H1 (cell line): ENCODE results near the gene PLIN4. TPM values are rescaled to one million over a fixed set of nuclear protein-coding genes. Genes with fewer than 3 reads are reported as not detected.

Experiments
- CTCF ChIA-PET: fragments of 300-600 bp; sonication (Branson Sonifier 250); formaldehyde crosslinking; loops from one replicate; lab custom pipeline; 2021; ENCODE audit not compliant: partially characterized antibody; lab: Charles Lee
- POLR2A ChIA-PET: fragments of 300-600 bp; sonication (Branson Sonifier 250); formaldehyde crosslinking; loops from one replicate; lab custom pipeline; 2021; ENCODE audit warnings: inconsistent platforms; ENCODE audit not compliant: partially characterized antibody; lab: Charles Lee
- DNase-seq, 2 experiments: peaks; one replicate each; pipeline versions ENCODE4 v3.0.0 to v3.0.0-alpha.2; 2010 to 2022; ENCODE audit warnings: low spot score in 2 of 2, low read depth in 1 of 2, mixed read lengths in 1 of 2
- FAIRE-seq: peaks from 2 replicates; lab custom pipeline; 2011; peaks lifted over from hg19 to GRCh38; lab: Jason Lieb, UNC
- H2AFZ ChIP-seq: 2 replicates; pipeline ENCODE4 v1.8.1; 2012; ENCODE audit warnings: low read length, inconsistent platforms
- H2AK5ac ChIP-seq: 2 replicates; pipeline ENCODE4 v1.6.1; 2013; ENCODE audit warnings: low read depth, low read length
- H2BK120ac ChIP-seq: replicated peaks from 2 replicates; pipeline ENCODE3; 2013; ENCODE audit warnings: low read depth, low read length, inconsistent platforms
- H2BK12ac ChIP-seq: 2 replicates; pipeline ENCODE4 v1.6.1; 2013; ENCODE audit warnings: low read depth, low read length
- H2BK15ac ChIP-seq: 2 replicates; pipeline ENCODE4 v1.6.1; 2013; ENCODE audit warnings: low read length
- H2BK20ac ChIP-seq: 2 replicates; pipeline ENCODE4 v1.6.1; 2013; ENCODE audit warnings: low read length
- H2BK5ac ChIP-seq: 2 replicates; pipeline ENCODE4 v1.6.1; 2013; ENCODE audit warnings: low read depth, low read length
- H3K14ac ChIP-seq: 2 replicates; pipeline ENCODE4 v1.6.1; 2013; ENCODE audit warnings: inconsistent platforms; ENCODE audit not compliant: insufficient read length
- H3K18ac ChIP-seq: 2 replicates; pipeline ENCODE4 v1.6.1; 2013; ENCODE audit warnings: low read length; ENCODE audit errors: extremely low read depth
- H3K23ac ChIP-seq: 2 replicates; pipeline ENCODE4 v1.6.1; 2013; ENCODE audit warnings: inconsistent platforms; ENCODE audit not compliant: insufficient read length
- H3K23me2 ChIP-seq: 2 replicates; pipeline ENCODE4 v1.6.1; 2013; ENCODE audit warnings: low read depth, low read length
- H3K27ac ChIP-seq: 2 replicates; pipeline ENCODE4 v1.6.1; 2011; ENCODE audit warnings: low read depth, low read length, inconsistent platforms
- H3K27me3 ChIP-seq, 4 experiments: replicated peaks in 1 of 4; 1 replicate in 1 of 4; 2 replicates in 3 of 4; pipeline versions ENCODE4 v1.6.1 to v1.8.1; 2011 to 2013; ENCODE audit warnings: low read length in 3 of 4, mild to moderate bottlenecking in 3 of 4, inconsistent platforms in 2 of 4, mixed read lengths in 2 of 4, moderate library complexity in 1 of 4; ENCODE audit not compliant: control insufficient read depth in 3 of 4, insufficient read depth in 3 of 4; ENCODE audit errors: extremely low read depth in 1 of 4
- H3K36me3 ChIP-seq, 4 experiments: 2 replicates each; pipeline versions ENCODE4 v1.6.1 to v1.8.1; 2011 to 2013; ENCODE audit warnings: mild to moderate bottlenecking in 4 of 4, low read length in 3 of 4, moderate library complexity in 2 of 4, control low read depth in 1 of 4, inconsistent platforms in 1 of 4; ENCODE audit not compliant: insufficient read depth in 4 of 4, control insufficient read depth in 2 of 4
- H3K4ac ChIP-seq: replicated peaks from 2 replicates; pipeline ENCODE3; 2013; ENCODE audit warnings: low read length, low read depth, mixed read lengths, inconsistent platforms; ENCODE audit not compliant: insufficient read length
- H3K4me1 ChIP-seq, 4 experiments: replicated peaks in 1 of 4; 1 replicate in 1 of 4; 2 replicates in 3 of 4; pipeline versions ENCODE4 v1.6.1 to v1.8.1; 2011 to 2013; ENCODE audit warnings: low read length in 3 of 4, inconsistent platforms in 2 of 4, mixed read lengths in 1 of 4; ENCODE audit not compliant: insufficient read depth in 4 of 4, control insufficient read depth in 3 of 4
- H3K4me2 ChIP-seq, 2 experiments: 2 replicates each; pipeline versions ENCODE4 v1.6.1 to v1.8.1; 2011 to 2013; ENCODE audit warnings: low read depth in 2 of 2, low read length in 2 of 2, control low read depth in 1 of 2, inconsistent platforms in 1 of 2, mild to moderate bottlenecking in 1 of 2; ENCODE audit not compliant: insufficient read depth in 1 of 2
- H3K4me3 ChIP-seq, 4 experiments: fragments of 200-600, 300-600 bp in 1 of 4; sonication (generic), shearing (Covaris generic), sonication (Bioruptor Twin) in 1 of 4; 2 replicates each; pipeline versions ENCODE4 v1.5.1 to v1.8.1; 2011 to 2016; ENCODE audit warnings: low read length in 4 of 4, low read depth in 3 of 4, control low read depth in 2 of 4, inconsistent platforms in 2 of 4, mild to moderate bottlenecking in 2 of 4, mixed read lengths in 1 of 4, moderate library complexity in 1 of 4; ENCODE audit not compliant: insufficient read depth in 2 of 4; ENCODE audit errors: extremely low read depth in 1 of 4
- H3K56ac ChIP-seq: replicated peaks from 2 replicates; pipeline ENCODE3; 2013; ENCODE audit warnings: low read depth, mild to moderate bottlenecking, mixed read lengths, low read length, inconsistent platforms; ENCODE audit not compliant: insufficient read length
- H3K79me1 ChIP-seq: 2 replicates; pipeline ENCODE4 v1.6.1; 2013; ENCODE audit warnings: low read depth, low read length, control low read depth
- H3K79me2 ChIP-seq, 2 experiments: 2 replicates each; pipeline versions ENCODE4 v1.6.1 to v1.8.1; 2012 to 2013; ENCODE audit warnings: low read length in 2 of 2, mild to moderate bottlenecking in 2 of 2, inconsistent platforms in 1 of 2; ENCODE audit not compliant: insufficient read depth in 2 of 2, control insufficient read depth in 1 of 2
- H3K9ac ChIP-seq, 4 experiments: replicated peaks in 1 of 4; 1 replicate in 1 of 4; 2 replicates in 3 of 4; pipeline versions ENCODE4 v1.6.1 to v1.8.1; 2011 to 2013; ENCODE audit warnings: low read depth in 3 of 4, low read length in 3 of 4, control low read depth in 2 of 4, mild to moderate bottlenecking in 2 of 4, moderate library complexity in 2 of 4, inconsistent platforms in 1 of 4; ENCODE audit errors: extremely low read depth in 1 of 4
- H3K9me3 ChIP-seq, 2 experiments: 2 replicates each; pipeline versions ENCODE4 v1.6.1 to v1.8.1; 2012 to 2013; ENCODE audit warnings: mild to moderate bottlenecking in 2 of 2, moderate library complexity in 2 of 2, control low read depth in 1 of 2, inconsistent platforms in 1 of 2, low read depth in 1 of 2, low read length in 1 of 2, mixed read lengths in 1 of 2; ENCODE audit not compliant: insufficient read depth in 2 of 2
- H4K20me1 ChIP-seq, 2 experiments: replicated peaks in 1 of 2; 2 replicates each; pipeline versions ENCODE3 to v1.8.1; 2011 to 2013; ENCODE audit warnings: inconsistent platforms in 2 of 2, low read length in 2 of 2, mild to moderate bottlenecking in 1 of 2; ENCODE audit not compliant: insufficient read depth in 2 of 2, control insufficient read depth in 1 of 2
- H4K5ac ChIP-seq: 2 replicates; pipeline ENCODE4 v1.6.1; 2013; ENCODE audit warnings: low read length, low read depth, mixed read lengths, inconsistent platforms; ENCODE audit not compliant: insufficient read length
- H4K8ac ChIP-seq: 2 replicates; pipeline ENCODE4 v1.8.0; 2013; ENCODE audit warnings: mild to moderate bottlenecking, moderate library complexity, low read length, inconsistent platforms; ENCODE audit not compliant: insufficient read depth; ENCODE audit errors: extremely low read depth
- H4K91ac ChIP-seq: replicated peaks from 2 replicates; pipeline ENCODE3; 2013; ENCODE audit warnings: low read length, mixed read lengths, inconsistent platforms; ENCODE audit not compliant: insufficient read length
- BCL11A ChIP-seq, 2 experiments: IDR thresholded peaks; one replicate each; pipeline ENCODE4 v1.6.1; 2011; ENCODE audit warnings: low read depth in 2 of 2, low read length in 2 of 2, mild to moderate bottlenecking in 2 of 2
- WGBS, 2 experiments: shearing (Covaris generic) in 1 of 2; methylation state at CpG; one replicate each; pipeline versions ENCODE4 v1.1.6 to v1.1.7; 2013 to 2015; ENCODE audit warnings: low lambda C conversion rate in 2 of 2, mixed read lengths in 2 of 2, inconsistent platforms in 1 of 2, low coverage in 1 of 2, missing lambda C conversion rate in 1 of 2; ENCODE audit not compliant: insufficient replicate concordance in 2 of 2, insufficient coverage in 1 of 2, insufficient read length in 1 of 2; ENCODE audit errors: extremely low coverage in 1 of 2, missing lambda C conversion rate in 1 of 2; 5-methylcytosine and 5-hydroxymethylcytosine counted together
- polyA plus RNA-seq, 7 experiments: library from polyadenylated mRNA; depleted of rRNA in 3 of 7; stranded (reverse) in 5 of 7; unstranded in 2 of 7; fragments of >200 nt in 5 of 7; fragments of 200-250 nt in 2 of 7; gene quantifications; 1 replicate in 5 of 7; 2 replicates in 1 of 7; 4 replicates in 1 of 7; pipeline versions ENCODE4 v1.2.1 to v1.2.3, GENCODE V29; 2011 to 2013; ENCODE audit warnings: missing spikeins in 2 of 7, mixed read lengths in 2 of 7
- total RNA-seq: library from RNA; stranded (reverse); fragmentation: NEBNext Ultra II Directional; extraction: Animal tissue kit (Norgen Biotek cat#: 25700); gene quantifications from 2 replicates; pipeline ENCODE4 v1.2.1, GENCODE V29; 2021

The PLIN4 gene
- total and polyA plus RNA-seq, 2 of the 8 experiments (the other 6 are each of a cell fraction or from before 2014, with no cell fraction given) = 0.35 to 0.45 TPM

DNA sequence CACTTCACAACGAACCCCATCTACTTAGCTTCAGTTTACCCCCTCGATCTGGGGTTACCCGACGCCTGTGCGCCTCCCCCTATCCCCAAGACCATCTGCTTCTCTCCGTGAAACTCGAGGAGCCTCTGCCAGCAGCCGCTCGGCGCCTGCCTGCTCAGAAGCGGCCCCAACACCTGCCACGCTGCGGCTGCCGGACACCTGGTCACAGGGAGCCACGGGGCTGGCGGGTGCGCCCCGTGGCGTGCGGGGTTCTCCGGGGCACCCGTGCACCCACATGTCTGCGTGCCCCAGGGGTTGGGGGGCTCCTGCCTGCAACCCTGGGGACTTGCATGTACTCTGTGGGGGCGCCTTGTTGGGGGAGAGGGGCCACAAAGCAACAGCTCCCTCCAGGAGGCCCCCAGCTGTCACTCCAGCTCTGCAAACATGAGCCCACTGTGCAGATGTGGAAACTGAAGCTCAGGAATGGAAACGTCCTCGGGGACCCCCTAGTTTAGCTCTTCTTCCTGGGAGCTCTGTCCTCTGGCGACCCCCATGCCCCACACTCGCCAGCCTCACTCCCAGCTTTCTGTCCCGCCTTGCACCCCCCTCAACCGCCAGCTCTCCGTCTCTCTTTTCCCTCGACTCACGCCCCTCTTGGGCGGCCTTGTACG lies 48.2 kb upstream of the PLIN4 start:
- Histone ChIP-seq H3K4ac (no peak overlapping the region), H2AFZ (no peak overlapping the region), H2BK120ac (no peak overlapping the region), H3K14ac (no peak overlapping the region), H2AK5ac (no peak overlapping the region), H3K9ac (no peak overlapping the region), H4K5ac (no peak overlapping the region), H3K79me1 (peaks cover 7% of the 10 kb centered on the region), H2BK15ac (no peak overlapping the region), H3K27me3 (no peaks in the 10 kb centered on the region), H2BK12ac (no peak overlapping the region; the same call in 1 of the 2 replicates), H2BK5ac (no peak overlapping the region), H3K23ac (no peak overlapping the region), H4K8ac (no peak overlapping the region), H3K4me3 (no peak overlapping the region), H3K56ac (no peak overlapping the region), H3K27ac (no peak overlapping the region), H3K36me3 (no peaks in the 10 kb centered on the region), H3K23me2 (no peaks in the 10 kb centered on the region), H3K79me2 (peaks cover 0 to 8% of the 10 kb centered on the region in 2 experiments; a peak in 1 of 4 replicates), H3K4me1 (peaks cover 0 to 2% (median 0%) of the 10 kb centered on the region in 4 experiments; a peak in 1 of 7 replicates), H3K4me2 (no peak overlapping the region), H4K91ac (no peak overlapping the region), H2BK20ac (no peak overlapping the region), H4K20me1 (peaks cover 11 to 13% of the 10 kb centered on the region in 2 experiments), H3K18ac (no peak overlapping the region), H3K9me3 (no peaks in the 10 kb centered on the region)
- WGBS, 2 experiments = 88% methylated on average over 30 of the region's 35 CpGs; no CpG with 5 or more reads in 1 of the 2 experiments
- DNase-seq (no peak), FAIRE-seq (no peak)
- ChIA-PET POLR2A (interaction anchor here (0.6 to 1.3 kb wide), 6 partner anchors 11 to 73 kb away, joined by 3 to 6 read pairs (median 3); partner anchors contain the start of genes LRG1 and PLIN5), CTCF (interaction anchor here (0.7 to 14.7 kb wide), 24 partner anchors 8 to 284 kb away, joined by 3 to 316 read pairs (median 7); partner anchors contain the start of gene PLIN5)
- TF ChIP-seq BCL11A (IDR thresholded peaks at IDR 0.05; ENCODE audit: low read depth in 2 of 2, low read length in 2 of 2) = no peak
